ENCODE measurements around the gene ACACB.

ACACB gene

GRCh38 chr12:109115758-109116610, at the start of gene ACACB:
Gene ACACB (plus strand): TSS chr12:109116587. CDS start chr12:109139406, 22,819 bp downstream.
- no peak for DNase-seq (ENCODE audit: low read depth)

GRCh38 chr12:109069307-109070271, 46.8 kb upstream of the ACACB start:
- DNase-seq (ENCODE audit: low read depth), result no peak

GRCh38 chr12:109074866-109075265, 41.5 kb upstream of the ACACB start:
- no peak for DNase-seq (ENCODE audit: low read depth)

- no peak for DNase-seq (ENCODE audit: low read depth)
These were observed 33.6 kb upstream of the ACACB start for GRCh38 chr12:109082751-109083150.

- no peak for DNase-seq (ENCODE audit: low read depth)
These were observed 32.0 kb upstream of the ACACB start for GRCh38 chr12:109084425-109084824.

GRCh38 chr12:109085590-109085989, 30.8 kb upstream of the ACACB start:
- no peak for DNase-seq (ENCODE audit: low read depth)

- no peak for DNase-seq (ENCODE audit: low read depth)
These were observed 29.1 kb upstream of the ACACB start for GRCh38 chr12:109087250-109087649.

- no peak for DNase-seq (ENCODE audit: low read depth)
These were observed 27.6 kb upstream of the ACACB start for GRCh38 chr12:109088818-109089217.

- DNase-seq (ENCODE audit: low read depth), result no peak
These were observed 26.7 kb upstream of the ACACB start for GRCh38 chr12:109089683-109090082.

GRCh38 chr12:109092497-109093021, 23.8 kb upstream of the ACACB start:
- DNase-seq (ENCODE audit: low read depth), result no peak

GRCh38 chr12:109093022-109093918, 23.1 kb upstream of the ACACB start, which contains the start of gene ALKBH2:
Gene ALKBH2 (minus strand): TSS chr12:109093472. CDS start chr12:109092786, 686 bp downstream.
- DNase-seq (ENCODE audit: low read depth), result peak; percentile 67

GRCh38 chr12:109097140-109097434, 19.3 kb upstream of the ACACB start:
- no peak for DNase-seq (ENCODE audit: low read depth)

- peak; percentile 71 for DNase-seq (ENCODE audit: low read depth)
These were observed 18.8 kb upstream of the ACACB start, which contains the start of gene UNG for GRCh38 chr12:109097435-109098182. Gene UNG (plus strand): TSS chr12:109097597. CDS start chr12:109097680, 83 bp downstream.

GRCh38 chr12:109098183-109098604, 18.2 kb upstream of the ACACB start:
- peak; percentile 36 for DNase-seq (ENCODE audit: low read depth)

GRCh38 chr12:109098651-109099050, 17.7 kb upstream of the ACACB start:
- DNase-seq (ENCODE audit: low read depth), result no peak

- no peak for DNase-seq (ENCODE audit: low read depth)
These were observed 16.9 kb upstream of the ACACB start for GRCh38 chr12:109099431-109100020.

GRCh38 chr12:109100741-109101140, 15.6 kb upstream of the ACACB start:
- no peak for DNase-seq (ENCODE audit: low read depth)

GRCh38 chr12:109102491-109102890, 13.9 kb upstream of the ACACB start:
- DNase-seq (ENCODE audit: low read depth), result no peak

- no peak for DNase-seq (ENCODE audit: low read depth)
These were observed 11.2 kb upstream of the ACACB start for GRCh38 chr12:109105176-109105575.

- DNase-seq (ENCODE audit: low read depth), result no peak
These were observed 6.5 kb upstream of the ACACB start for GRCh38 chr12:109109746-109110350.
